IMR-90 (cell line): ENCODE data around the gene EPSTI1. TPM values are rescaled to one million over a fixed set of nuclear protein-coding genes. Genes with fewer than 3 reads are reported as not detected.

Experiments used
- ATAC-seq: fragments of 200-7000 bp; cut with Tn5 transposase; 2 replicates; pipeline ENCODE4 v1.9.1; 2020; ENCODE audit warnings: low read depth, mild to moderate bottlenecking, moderate library complexity
- BruUV-seq: library from RNA; stranded (reverse); fragments of 400-500 nt; replicated peaks from 2 replicates; lab custom pipeline; 2021; lab: Mats Ljungman, UMichigan
- CTCF ChIA-PET: fragments of 300-600 bp; formaldehyde crosslinking; extraction: SDS; loops from one replicate; lab custom pipeline; 2021; ENCODE audit warnings: antibody characterized with exemption; lab: Yijun Ruan, JAX
- POLR2A ChIA-PET: fragments of 300-600 bp; sonication (Branson Sonifier 250); formaldehyde crosslinking; loops from one replicate; lab custom pipeline; 2022; ENCODE audit warnings: antibody characterized with exemption; ENCODE audit not compliant: unreplicated experiment; lab: Charles Lee
- DNase-seq: peaks from one replicate; pipeline ENCODE4 v3.0.0; 2013
- H2AFZ ChIP-seq: replicated peaks from 2 replicates; pipeline ENCODE3; 2013; ENCODE audit warnings: low read length, mild to moderate bottlenecking; ENCODE audit not compliant: poor library complexity
- H2AK5ac ChIP-seq: 2 replicates; pipeline ENCODE4 v1.6.1; 2013; ENCODE audit warnings: low read depth, low read length, inconsistent platforms
- H2AK9ac ChIP-seq: replicated peaks from 2 replicates; pipeline ENCODE3; 2013; ENCODE audit warnings: mild to moderate bottlenecking, low read depth, low read length, moderate library complexity; ENCODE audit not compliant: poor library complexity
- H2BK120ac ChIP-seq: 2 replicates; pipeline ENCODE4 v1.6.1; 2013; ENCODE audit warnings: low read depth, low read length, inconsistent platforms
- H2BK15ac ChIP-seq: 3 replicates; pipeline ENCODE4 v1.6.1; 2013; ENCODE audit warnings: low read depth, low read length, inconsistent platforms
- H2BK20ac ChIP-seq: 2 replicates; pipeline ENCODE4 v1.6.1; 2013; ENCODE audit warnings: low read depth, mild to moderate bottlenecking, inconsistent platforms, low read length, moderate library complexity
- H2BK5ac ChIP-seq: 2 replicates; pipeline ENCODE4 v1.6.1; 2013; ENCODE audit warnings: mild to moderate bottlenecking, low read depth, low read length, inconsistent platforms; ENCODE audit not compliant: poor library complexity, severe bottlenecking
- H3K14ac ChIP-seq: replicated peaks from 2 replicates; pipeline ENCODE4 v1.6.1; 2013; ENCODE audit warnings: low read depth, low read length, inconsistent platforms
- H3K18ac ChIP-seq: 2 replicates; pipeline ENCODE4 v1.6.1; 2013; ENCODE audit warnings: low read depth, low read length, control low read depth
- H3K23ac ChIP-seq: 2 replicates; pipeline ENCODE4 v1.6.1; 2013; ENCODE audit warnings: low read depth, low read length, inconsistent platforms
- H3K27ac ChIP-seq: 2 replicates; pipeline ENCODE4 v1.5.1; 2013; ENCODE audit warnings: mild to moderate bottlenecking, control low read depth, low read length; ENCODE audit not compliant: insufficient read depth
- H3K27me3 ChIP-seq: 2 replicates; pipeline ENCODE4 v1.6.1; 2013; ENCODE audit warnings: low read length; ENCODE audit not compliant: control insufficient read depth, insufficient read depth
- H3K36me3 ChIP-seq: 2 replicates; pipeline ENCODE4 v1.6.1; 2013; ENCODE audit warnings: low read length, mixed read lengths; ENCODE audit not compliant: control insufficient read depth, insufficient read depth
- H3K4ac ChIP-seq: 2 replicates; pipeline ENCODE4 v1.6.1; 2013; ENCODE audit warnings: low read depth, low read length, inconsistent platforms
- H3K4me1 ChIP-seq: 2 replicates; pipeline ENCODE4 v1.6.1; 2013; ENCODE audit warnings: low read length, mixed read lengths; ENCODE audit not compliant: control insufficient read depth, insufficient read depth
- H3K4me2 ChIP-seq: 2 replicates; pipeline ENCODE4 v1.6.1; 2013; ENCODE audit warnings: low read depth, mild to moderate bottlenecking, control low read depth, low read length, moderate library complexity
- H3K4me3 ChIP-seq: 2 replicates; pipeline ENCODE4 v1.5.1; 2013; ENCODE audit warnings: low read depth, mild to moderate bottlenecking, control low read depth, low read length, moderate library complexity; ENCODE audit not compliant: insufficient read depth
- H3K56ac ChIP-seq: 2 replicates; pipeline ENCODE4 v1.6.1; 2013; ENCODE audit warnings: low read length, inconsistent platforms; ENCODE audit not compliant: insufficient read depth; ENCODE audit errors: extremely low read depth
- H3K79me1 ChIP-seq, 2 experiments: 2 replicates each; pipeline ENCODE4 v1.6.1; 2013; ENCODE audit warnings: low read length in 2 of 2, inconsistent platforms in 1 of 2, low read depth in 1 of 2
- H3K9ac ChIP-seq: 2 replicates; pipeline ENCODE4 v1.6.1; 2013; ENCODE audit warnings: low read depth, low read length, control low read depth
- H3K9me1 ChIP-seq: 2 replicates; pipeline ENCODE4 v1.6.1; 2013; ENCODE audit warnings: low read length, inconsistent platforms; ENCODE audit not compliant: insufficient read depth
- H3K9me3 ChIP-seq: 2 replicates; pipeline ENCODE4 v1.6.1; 2013; ENCODE audit warnings: low read length; ENCODE audit not compliant: control insufficient read depth, insufficient read depth
- H4K20me1 ChIP-seq: 2 replicates; pipeline ENCODE4 v1.6.1; 2013; ENCODE audit warnings: low read length, inconsistent platforms; ENCODE audit not compliant: insufficient read depth
- H4K5ac ChIP-seq: 2 replicates; pipeline ENCODE4 v1.6.1; 2013; ENCODE audit warnings: mild to moderate bottlenecking, low read depth, low read length, control low read depth
- H4K8ac ChIP-seq, 2 experiments: 2 replicates each; pipeline ENCODE4 v1.6.1; 2013; ENCODE audit warnings: low read depth in 2 of 2, low read length in 2 of 2, control low read depth in 1 of 2, inconsistent platforms in 1 of 2
- H4K91ac ChIP-seq: 2 replicates; pipeline ENCODE4 v1.6.1; 2013; ENCODE audit warnings: low read depth, low read length, inconsistent platforms; ENCODE audit not compliant: insufficient read depth
- BHLHE40 ChIP-seq: fragments of 150-350 bp; IDR thresholded peaks from 2 replicates; pipeline ENCODE4 v1.6.1; 2016; ENCODE audit warnings: mild to moderate bottlenecking, low read depth, low read length
- CEBPB ChIP-seq: IDR thresholded peaks from 2 replicates; pipeline ENCODE4 v1.6.1; 2012; ENCODE audit warnings: low read depth, low read length, improper control_type of control experiment
- CHD1 ChIP-seq: IDR thresholded peaks from 2 replicates; pipeline ENCODE4 v1.6.1; 2012; ENCODE audit warnings: low read depth, low read length, improper control_type of control experiment
- FOS ChIP-seq: fragments of 150-350 bp; IDR thresholded peaks from 2 replicates; pipeline ENCODE4 v1.6.1; 2016; ENCODE audit warnings: low read depth, low read length
- MAFK ChIP-seq: IDR thresholded peaks from 2 replicates; pipeline ENCODE4 v1.6.1; 2012; ENCODE audit warnings: low read depth, low read length, improper control_type of control experiment
- MAZ ChIP-seq: IDR thresholded peaks from 2 replicates; pipeline ENCODE4 v1.6.1; 2012; ENCODE audit warnings: low read depth, mild to moderate bottlenecking, low read length, improper control_type of control experiment, moderate library complexity, borderline replicate concordance
- MXI1 ChIP-seq: IDR thresholded peaks from 2 replicates; pipeline ENCODE4 v1.6.1; 2012; ENCODE audit warnings: low read depth, mild to moderate bottlenecking, low read length, moderate library complexity, borderline replicate concordance
- NFE2L2 ChIP-seq: fragments of 150-350 bp; IDR thresholded peaks from 2 replicates; pipeline ENCODE4 v1.6.1; 2016; ENCODE audit warnings: low read depth, mild to moderate bottlenecking, low read length
- POLR2A ChIP-seq: IDR thresholded peaks from 2 replicates; pipeline ENCODE4 v1.6.1; 2012; ENCODE audit warnings: mild to moderate bottlenecking, low read depth, low read length
- RAD21 ChIP-seq: IDR thresholded peaks from 2 replicates; pipeline ENCODE4 v1.6.1; 2012; ENCODE audit warnings: low read length, improper control_type of control experiment
- RCOR1 ChIP-seq: IDR thresholded peaks from 2 replicates; pipeline ENCODE4 v1.6.1; 2012; ENCODE audit warnings: mild to moderate bottlenecking, low read length, improper control_type of control experiment; ENCODE audit not compliant: insufficient replicate concordance
- RFX5 ChIP-seq: IDR thresholded peaks from 2 replicates; pipeline ENCODE4 v1.8.0; 2012; ENCODE audit warnings: low read depth, mild to moderate bottlenecking, low read length, moderate library complexity
- SMC3 ChIP-seq: fragments of 150-350 bp; IDR thresholded peaks from 2 replicates; pipeline ENCODE4 v1.6.1; 2016; ENCODE audit warnings: low read depth, mild to moderate bottlenecking, antibody characterized with exemption, low read length, moderate library complexity
- WGBS, 2 experiments: methylation state at CpG; one replicate each; pipeline versions ENCODE4 v1.1.5 to v1.1.7; 2013; ENCODE audit warnings: missing lambda C conversion rate in 2 of 2; ENCODE audit not compliant: insufficient read length in 1 of 2; ENCODE audit errors: extremely low coverage in 2 of 2; 5-methylcytosine and 5-hydroxymethylcytosine counted together
- dilution Hi-C: fragments of 300-500 bp; cut with HindIII; formaldehyde crosslinking; loops from one replicate; pipeline ENCODE4 v1.14.3; 2018; ENCODE audit warnings: low sequenced_read_pairs; ENCODE audit not compliant: unreplicated experiment
- in situ Hi-C: fragments of 300-500 bp; cut with MboI; formaldehyde crosslinking; loops from 3 replicates; pipeline ENCODE4 v1.14.3; 2019; ENCODE audit warnings: low sequenced_read_pairs, inconsistent platforms, mixed read lengths
- intact Hi-C: fragments of 100-400 bp; cut with micrococcal nuclease; formaldehyde crosslinking; loops from 2 replicates; pipeline ENCODE4 v1.10.0; 2022
- polyA plus RNA-seq, 3 experiments: library from polyadenylated mRNA; depleted of rRNA; stranded (reverse); fragments of >200 nt; gene quantifications; 2 replicates each; pipeline ENCODE4 v1.2.3, GENCODE V29; 2012; ENCODE audit warnings: low replicate concordance in 1 of 3
- total RNA-seq: library from RNA; depleted of rRNA; stranded (reverse); fragments of >200 nt; gene quantifications from 2 replicates; pipeline ENCODE4 v1.2.3, GENCODE V29; 2012
- TF ChIP-seq, protein P1 (sequence below): fragments of 150-350 bp; IDR thresholded peaks from 2 replicates; pipeline ENCODE4 v1.6.1; 2016; ENCODE audit warnings: low read depth, mild to moderate bottlenecking, low read length, moderate library complexity, borderline replicate concordance
- TF ChIP-seq, protein P2 (sequence below): fragments of 150-350 bp; IDR thresholded peaks from 2 replicates; pipeline ENCODE4 v1.6.1; 2017; ENCODE audit warnings: mild to moderate bottlenecking, antibody characterized with exemption, low read length, low read depth
- TF ChIP-seq, protein P3 (sequence below): conservative IDR thresholded peaks from 2 replicates; pipeline ENCODE4 v1.5.1; 2012; ENCODE audit warnings: mild to moderate bottlenecking, low read depth, low read length, improper control_type of control experiment

Gene EPSTI1
- total and polyA plus RNA-seq, 2 of the 4 experiments (the other 2 are of a cell fraction) = 0.90 to 1.6 TPM

GRCh38 chr13:42873081-42873480 is 119.0 kb downstream of the EPSTI1 start:
- Histone ChIP-seq H3K4ac (no peak overlapping the region), H2BK20ac (no peak overlapping the region), H3K4me2 (no peak overlapping the region), H3K79me1 (no peaks in the 10 kb centered on the region), H4K8ac (no peak overlapping the region), H3K18ac (no peak overlapping the region), H2AK9ac (no peak overlapping the region), H3K9ac (no peak overlapping the region), H4K91ac (no peak overlapping the region), H3K36me3 (no peaks in the 10 kb centered on the region), H3K9me1 (no peaks in the 10 kb centered on the region), H4K20me1 (no peaks in the 10 kb centered on the region), H2BK120ac (no peak overlapping the region), H3K27me3 (no peaks in the 10 kb centered on the region), H3K14ac (no peak overlapping the region), H2BK15ac (no peak overlapping the region), H3K56ac (no peak overlapping the region), H2AFZ (no peak overlapping the region), H2BK5ac (no peak overlapping the region), H3K9me3 (no peaks in the 10 kb centered on the region), H3K4me3 (no peak overlapping the region), H3K27ac (no peak overlapping the region), H3K4me1 (no peaks in the 10 kb centered on the region; the same call in 1 of the 2 replicates), H2AK5ac (no peak overlapping the region), H4K5ac (no peak overlapping the region), H3K23ac (no peak overlapping the region)
- TF ChIP-seq NFE2L2 (no peak), MAFK (no peak), CEBPB (no peak), POLR2A (no peak), MXI1 (no peak), SMC3 (no peak), FOS (no peak), RFX5 (no peak), RAD21 (no peak), RCOR1 (no peak), CHD1 (no peak), MAZ (no peak), BHLHE40 (no peak)
- TF ChIP-seq, protein P1, sequence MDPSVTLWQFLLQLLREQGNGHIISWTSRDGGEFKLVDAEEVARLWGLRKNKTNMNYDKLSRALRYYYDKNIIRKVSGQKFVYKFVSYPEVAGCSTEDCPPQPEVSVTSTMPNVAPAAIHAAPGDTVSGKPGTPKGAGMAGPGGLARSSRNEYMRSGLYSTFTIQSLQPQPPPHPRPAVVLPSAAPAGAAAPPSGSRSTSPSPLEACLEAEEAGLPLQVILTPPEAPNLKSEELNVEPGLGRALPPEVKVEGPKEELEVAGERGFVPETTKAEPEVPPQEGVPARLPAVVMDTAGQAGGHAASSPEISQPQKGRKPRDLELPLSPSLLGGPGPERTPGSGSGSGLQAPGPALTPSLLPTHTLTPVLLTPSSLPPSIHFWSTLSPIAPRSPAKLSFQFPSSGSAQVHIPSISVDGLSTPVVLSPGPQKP = no peak
- TF ChIP-seq, protein P2, sequence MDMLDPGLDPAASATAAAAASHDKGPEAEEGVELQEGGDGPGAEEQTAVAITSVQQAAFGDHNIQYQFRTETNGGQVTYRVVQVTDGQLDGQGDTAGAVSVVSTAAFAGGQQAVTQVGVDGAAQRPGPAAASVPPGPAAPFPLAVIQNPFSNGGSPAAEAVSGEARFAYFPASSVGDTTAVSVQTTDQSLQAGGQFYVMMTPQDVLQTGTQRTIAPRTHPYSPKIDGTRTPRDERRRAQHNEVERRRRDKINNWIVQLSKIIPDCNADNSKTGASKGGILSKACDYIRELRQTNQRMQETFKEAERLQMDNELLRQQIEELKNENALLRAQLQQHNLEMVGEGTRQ = no peak
- TF ChIP-seq, protein P3, sequence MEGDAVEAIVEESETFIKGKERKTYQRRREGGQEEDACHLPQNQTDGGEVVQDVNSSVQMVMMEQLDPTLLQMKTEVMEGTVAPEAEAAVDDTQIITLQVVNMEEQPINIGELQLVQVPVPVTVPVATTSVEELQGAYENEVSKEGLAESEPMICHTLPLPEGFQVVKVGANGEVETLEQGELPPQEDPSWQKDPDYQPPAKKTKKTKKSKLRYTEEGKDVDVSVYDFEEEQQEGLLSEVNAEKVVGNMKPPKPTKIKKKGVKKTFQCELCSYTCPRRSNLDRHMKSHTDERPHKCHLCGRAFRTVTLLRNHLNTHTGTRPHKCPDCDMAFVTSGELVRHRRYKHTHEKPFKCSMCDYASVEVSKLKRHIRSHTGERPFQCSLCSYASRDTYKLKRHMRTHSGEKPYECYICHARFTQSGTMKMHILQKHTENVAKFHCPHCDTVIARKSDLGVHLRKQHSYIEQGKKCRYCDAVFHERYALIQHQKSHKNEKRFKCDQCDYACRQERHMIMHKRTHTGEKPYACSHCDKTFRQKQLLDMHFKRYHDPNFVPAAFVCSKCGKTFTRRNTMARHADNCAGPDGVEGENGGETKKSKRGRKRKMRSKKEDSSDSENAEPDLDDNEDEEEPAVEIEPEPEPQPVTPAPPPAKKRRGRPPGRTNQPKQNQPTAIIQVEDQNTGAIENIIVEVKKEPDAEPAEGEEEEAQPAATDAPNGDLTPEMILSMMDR = no peak
- peak; percentile 16 for DNase-seq
- ChIA-PET POLR2A (no interaction called here), CTCF (no interaction called here)
- intact Hi-C loops (no loop called here), dilution Hi-C loops (no loop called here), in situ Hi-C loops (no loop called here)
- no CpG with 5 or more reads among the region's 8 CpGs for WGBS, 2 experiments
- no peak for ATAC-seq
- no TSS peak for BruUV-seq
